Panc1 (cell line): ENCODE results near the gene TBC1D22A. TPM values are rescaled to one million over a fixed set of nuclear protein-coding genes. Genes with fewer than 3 reads are reported as not detected.

Experiments used
- ATAC-seq: fragments of 200-7000 bp; cut with Tn5 transposase; 2 replicates; pipeline ENCODE4 v1.9.1; 2020; ENCODE audit warnings: mild to moderate bottlenecking, moderate library complexity
- BruUV-seq: library from RNA; stranded (reverse); fragments of 400-500 nt; replicated peaks from 2 replicates; lab custom pipeline; 2021; lab: Mats Ljungman, UMichigan
- CTCF ChIA-PET: fragments of 300-600 bp; sonication (Branson Sonifier 250); formaldehyde crosslinking; loops from one replicate; lab custom pipeline; 2022; ENCODE audit warnings: antibody characterized with exemption; lab: Charles Lee
- POLR2A ChIA-PET: fragments of 300-600 bp; sonication (Branson Sonifier 250); formaldehyde crosslinking; loops from one replicate; lab custom pipeline; 2022; ENCODE audit warnings: antibody characterized with exemption; lab: Charles Lee
- DNase-seq: peaks from one replicate; pipeline ENCODE4 v3.0.0-alpha.2; 2010; ENCODE audit warnings: low read depth, low spot score
- H3K27ac ChIP-seq: 2 replicates; pipeline ENCODE4 v1.5.1; 2011; ENCODE audit warnings: mild to moderate bottlenecking, low read length, inconsistent platforms
- H3K27me3 ChIP-seq: fragments of 200-500 bp; sonication (Bioruptor generic); 2 replicates; pipeline ENCODE4 v1.6.0; 2014; ENCODE audit warnings: low read length, inconsistent platforms; ENCODE audit not compliant: control insufficient read depth, insufficient read depth
- H3K36me3 ChIP-seq: fragments of 200-500 bp; sonication (Bioruptor generic); 2 replicates; pipeline ENCODE4 v1.5.1; 2014; ENCODE audit warnings: inconsistent platforms, mild to moderate bottlenecking, low read length, moderate library complexity; ENCODE audit not compliant: control insufficient read depth, insufficient read depth
- H3K4me1 ChIP-seq: 2 replicates; pipeline ENCODE4 v1.5.1; 2011; ENCODE audit warnings: inconsistent platforms, mild to moderate bottlenecking, low read length, moderate library complexity; ENCODE audit not compliant: control insufficient read depth, insufficient read depth
- H3K4me3 ChIP-seq, 2 experiments: 2 replicates each; pipeline ENCODE4 v1.5.1; 2011 to 2012; ENCODE audit warnings: low read depth in 2 of 2, low read length in 2 of 2, mild to moderate bottlenecking in 2 of 2, inconsistent platforms in 1 of 2, moderate library complexity in 1 of 2
- H3K9me3 ChIP-seq: fragments of 200-500 bp; sonication (Bioruptor generic); 2 replicates; pipeline ENCODE4 v1.5.1; 2014; ENCODE audit warnings: low read depth, mild to moderate bottlenecking, inconsistent platforms, low read length, moderate library complexity; ENCODE audit not compliant: control insufficient read depth, insufficient read depth
- POLR2AphosphoS5 ChIP-seq: IDR thresholded peaks from 2 replicates; pipeline ENCODE4 v1.6.1; 2012; ENCODE audit warnings: mild to moderate bottlenecking, low read depth, low read length, moderate library complexity
- SIN3A ChIP-seq: IDR thresholded peaks from 2 replicates; pipeline ENCODE4 v1.6.1; 2012; ENCODE audit warnings: low read depth, mild to moderate bottlenecking, low read length, moderate library complexity, borderline replicate concordance; ENCODE audit not compliant: insufficient read depth
- TCF7L2 ChIP-seq: IDR thresholded peaks from 2 replicates; pipeline ENCODE4 v1.6.1; 2011; ENCODE audit warnings: mild to moderate bottlenecking, low read depth, low read length, inconsistent platforms
- in situ Hi-C: cut with HindIII; loops from 2 replicates; pipeline ENCODE4 v1.10.0; 2016; ENCODE audit warnings: low sequenced_read_pairs, low pct_unique_long_range_greater_than_20kb
- intact Hi-C: fragments of 100-400 bp; cut with micrococcal nuclease; formaldehyde crosslinking; loops from one replicate; pipeline ENCODE4 v1.10.0; 2022; ENCODE audit not compliant: unreplicated experiment
- total RNA-seq: library from RNA; stranded (reverse); gene quantifications from one replicate; pipeline ENCODE4 v1.2.1, GENCODE V29; 2021; ENCODE audit not compliant: unreplicated experiment
- TF ChIP-seq, protein P1 (sequence below), 2 experiments: IDR thresholded peaks; 2 replicates each; pipeline ENCODE4 v1.6.1; 2011 to 2012; ENCODE audit warnings: low read depth in 2 of 2, control low read depth in 1 of 2, low read length in 1 of 2, mild to moderate bottlenecking in 1 of 2, moderate library complexity in 1 of 2; ENCODE audit not compliant: insufficient read depth in 1 of 2
- TF ChIP-seq, protein P2 (sequence below): fragments of 450-650 bp; IDR thresholded peaks from 2 replicates; pipeline ENCODE4 v1.5.1; 2017; ENCODE audit warnings: mild to moderate bottlenecking

The TBC1D22A gene
- total RNA-seq, 1 experiment from 2014 or later = 28.7 TPM

DNA sequence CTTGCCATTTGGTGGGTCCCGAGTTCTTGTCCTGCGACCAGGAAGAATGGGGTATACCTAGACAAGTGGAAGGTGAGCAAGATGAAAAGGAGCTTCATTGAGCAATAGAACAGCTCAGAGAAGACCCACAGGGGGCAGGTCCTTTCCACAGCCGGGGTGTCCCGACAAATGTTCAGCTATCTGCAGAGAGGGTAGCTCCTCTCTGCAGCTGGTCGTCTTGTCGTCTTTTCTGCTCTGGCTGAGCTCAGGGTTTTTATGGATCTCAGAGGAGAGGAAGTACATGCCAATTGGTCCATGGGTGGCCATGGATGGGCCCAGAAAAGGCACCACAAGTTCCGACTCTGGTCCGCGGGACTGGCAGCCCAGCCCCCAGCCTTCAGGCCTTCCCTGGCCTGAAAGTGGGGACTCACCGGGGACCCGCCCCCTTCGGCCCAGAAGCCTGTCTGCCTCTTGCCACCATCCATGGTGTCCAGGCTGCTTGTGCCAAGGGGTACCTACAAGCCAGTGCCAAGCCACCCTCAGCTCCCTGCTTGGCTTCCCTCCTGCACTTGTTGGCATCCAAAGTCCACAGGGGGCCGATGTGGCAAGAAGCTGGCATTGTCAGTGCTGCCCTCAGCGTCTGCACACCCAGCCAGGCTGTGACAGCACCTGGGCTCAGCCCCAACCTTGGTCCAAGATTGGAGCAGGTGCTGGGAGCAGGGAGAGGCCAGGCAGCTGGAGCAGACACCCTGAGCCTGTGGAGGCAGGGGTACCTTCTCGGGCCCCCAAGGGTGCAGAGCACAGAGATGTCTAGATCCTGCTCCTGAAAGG lies 438.9 kb downstream of the TBC1D22A start:
- Histone ChIP-seq H3K4me1 (no peaks in the 10 kb centered on the region), H3K9me3 (no peaks in the 10 kb centered on the region), H3K27me3 (no peaks in the 10 kb centered on the region), H3K36me3 (no peaks in the 10 kb centered on the region), H3K4me3 (no peak overlapping the region), H3K27ac (no peak overlapping the region)
- TF ChIP-seq POLR2AphosphoS5 = no peak
- TF ChIP-seq, protein P1, sequence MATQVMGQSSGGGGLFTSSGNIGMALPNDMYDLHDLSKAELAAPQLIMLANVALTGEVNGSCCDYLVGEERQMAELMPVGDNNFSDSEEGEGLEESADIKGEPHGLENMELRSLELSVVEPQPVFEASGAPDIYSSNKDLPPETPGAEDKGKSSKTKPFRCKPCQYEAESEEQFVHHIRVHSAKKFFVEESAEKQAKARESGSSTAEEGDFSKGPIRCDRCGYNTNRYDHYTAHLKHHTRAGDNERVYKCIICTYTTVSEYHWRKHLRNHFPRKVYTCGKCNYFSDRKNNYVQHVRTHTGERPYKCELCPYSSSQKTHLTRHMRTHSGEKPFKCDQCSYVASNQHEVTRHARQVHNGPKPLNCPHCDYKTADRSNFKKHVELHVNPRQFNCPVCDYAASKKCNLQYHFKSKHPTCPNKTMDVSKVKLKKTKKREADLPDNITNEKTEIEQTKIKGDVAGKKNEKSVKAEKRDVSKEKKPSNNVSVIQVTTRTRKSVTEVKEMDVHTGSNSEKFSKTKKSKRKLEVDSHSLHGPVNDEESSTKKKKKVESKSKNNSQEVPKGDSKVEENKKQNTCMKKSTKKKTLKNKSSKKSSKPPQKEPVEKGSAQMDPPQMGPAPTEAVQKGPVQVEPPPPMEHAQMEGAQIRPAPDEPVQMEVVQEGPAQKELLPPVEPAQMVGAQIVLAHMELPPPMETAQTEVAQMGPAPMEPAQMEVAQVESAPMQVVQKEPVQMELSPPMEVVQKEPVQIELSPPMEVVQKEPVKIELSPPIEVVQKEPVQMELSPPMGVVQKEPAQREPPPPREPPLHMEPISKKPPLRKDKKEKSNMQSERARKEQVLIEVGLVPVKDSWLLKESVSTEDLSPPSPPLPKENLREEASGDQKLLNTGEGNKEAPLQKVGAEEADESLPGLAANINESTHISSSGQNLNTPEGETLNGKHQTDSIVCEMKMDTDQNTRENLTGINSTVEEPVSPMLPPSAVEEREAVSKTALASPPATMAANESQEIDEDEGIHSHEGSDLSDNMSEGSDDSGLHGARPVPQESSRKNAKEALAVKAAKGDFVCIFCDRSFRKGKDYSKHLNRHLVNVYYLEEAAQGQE (IDR thresholded peaks at IDR 0.05; ENCODE audit: insufficient read depth in 1 of 2, low read depth in 2 of 2, low read length in 1 of 2) = no peak
- no peak for TF ChIP-seq SIN3A
- intact Hi-C loops = no loop called here
- ATAC-seq (no peak), DNase-seq (no peak)
- ChIA-PET CTCF (interaction anchor here (0.6 kb wide), 1 partner anchor 1333 kb away, joined by 3 read pairs; no protein-coding TSS in a partner anchor), POLR2A (no interaction called here)
- in situ Hi-C loops = no loop called here
- BruUV-seq = no TSS peak

DNA sequence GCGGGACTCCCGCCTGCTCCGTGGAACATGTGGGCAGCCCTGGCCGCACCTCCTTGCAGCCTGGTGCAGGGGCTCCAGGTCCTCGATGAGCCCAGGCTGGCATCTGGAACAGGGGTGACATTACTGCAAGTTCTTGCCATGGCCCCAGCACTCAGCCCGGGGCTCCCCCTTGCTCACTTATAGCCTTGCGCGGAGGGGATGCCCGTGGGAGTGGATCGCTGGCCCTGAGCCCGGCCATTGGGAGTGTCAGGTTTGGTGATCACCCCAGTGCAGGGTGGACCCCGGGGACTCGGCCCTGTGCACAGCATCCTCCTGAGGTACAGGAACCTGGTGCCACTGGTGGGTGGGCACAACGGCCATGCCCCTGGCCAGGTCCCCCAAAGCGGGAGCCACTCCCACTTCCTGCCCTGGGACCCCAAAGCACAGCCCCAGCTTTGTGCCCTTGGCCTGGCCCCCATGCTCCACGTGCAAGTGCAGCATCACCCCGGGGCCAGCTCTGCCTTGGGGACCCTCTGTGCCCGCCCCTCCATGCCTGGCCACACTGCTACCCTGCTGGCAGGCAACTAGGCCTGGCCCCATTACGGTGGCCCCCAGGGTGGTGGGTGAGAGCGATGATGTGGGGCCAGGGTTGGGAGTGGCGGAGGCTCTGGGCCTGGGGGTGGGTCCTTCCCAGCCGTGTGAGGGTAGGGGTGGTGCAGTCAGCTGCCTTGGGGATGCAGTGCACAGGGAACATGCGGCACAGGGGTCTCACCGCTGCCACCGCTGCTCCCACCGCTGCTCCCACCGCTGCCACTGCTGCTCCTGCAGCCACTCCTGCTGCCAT lies 439.8 kb downstream of the TBC1D22A start:
- intact Hi-C loops = no loop called here
- H3K4me1 ChIP-seq = no peaks in the 10 kb centered on the region
- POLR2A ChIA-PET = no interaction called here
- no peaks in the 10 kb centered on the region for H3K27me3 ChIP-seq
- no peaks in the 10 kb centered on the region for H3K36me3 ChIP-seq
- H3K9me3 ChIP-seq = no peaks in the 10 kb centered on the region
- no TSS peak for BruUV-seq
- in situ Hi-C loops = no loop called here
- no peak for TF ChIP-seq POLR2AphosphoS5
- no peak for TF ChIP-seq TCF7L2
- TF ChIP-seq, protein P2, sequence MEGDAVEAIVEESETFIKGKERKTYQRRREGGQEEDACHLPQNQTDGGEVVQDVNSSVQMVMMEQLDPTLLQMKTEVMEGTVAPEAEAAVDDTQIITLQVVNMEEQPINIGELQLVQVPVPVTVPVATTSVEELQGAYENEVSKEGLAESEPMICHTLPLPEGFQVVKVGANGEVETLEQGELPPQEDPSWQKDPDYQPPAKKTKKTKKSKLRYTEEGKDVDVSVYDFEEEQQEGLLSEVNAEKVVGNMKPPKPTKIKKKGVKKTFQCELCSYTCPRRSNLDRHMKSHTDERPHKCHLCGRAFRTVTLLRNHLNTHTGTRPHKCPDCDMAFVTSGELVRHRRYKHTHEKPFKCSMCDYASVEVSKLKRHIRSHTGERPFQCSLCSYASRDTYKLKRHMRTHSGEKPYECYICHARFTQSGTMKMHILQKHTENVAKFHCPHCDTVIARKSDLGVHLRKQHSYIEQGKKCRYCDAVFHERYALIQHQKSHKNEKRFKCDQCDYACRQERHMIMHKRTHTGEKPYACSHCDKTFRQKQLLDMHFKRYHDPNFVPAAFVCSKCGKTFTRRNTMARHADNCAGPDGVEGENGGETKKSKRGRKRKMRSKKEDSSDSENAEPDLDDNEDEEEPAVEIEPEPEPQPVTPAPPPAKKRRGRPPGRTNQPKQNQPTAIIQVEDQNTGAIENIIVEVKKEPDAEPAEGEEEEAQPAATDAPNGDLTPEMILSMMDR = no peak
- no peak for TF ChIP-seq SIN3A
- TF ChIP-seq, protein P1 (IDR thresholded peaks at IDR 0.05; ENCODE audit: insufficient read depth in 1 of 2, low read depth in 2 of 2, low read length in 1 of 2) = no peak
- CTCF ChIA-PET = no interaction called here
- no peak overlapping the region for H3K27ac ChIP-seq
- no peak for ATAC-seq
- DNase-seq = no peak
- H3K4me3 ChIP-seq = no peak overlapping the region
